Measurements from ENCODE around the gene UNG. TPM values are rescaled to one million over a fixed set of nuclear protein-coding genes. Genes with fewer than 3 reads are reported as not detected.

The UNG gene
- total and polyA plus RNA-seq, 2 of the 4 experiments (the other 2 are of a cell fraction), result 13.3 to 16.0 TPM

DNA sequence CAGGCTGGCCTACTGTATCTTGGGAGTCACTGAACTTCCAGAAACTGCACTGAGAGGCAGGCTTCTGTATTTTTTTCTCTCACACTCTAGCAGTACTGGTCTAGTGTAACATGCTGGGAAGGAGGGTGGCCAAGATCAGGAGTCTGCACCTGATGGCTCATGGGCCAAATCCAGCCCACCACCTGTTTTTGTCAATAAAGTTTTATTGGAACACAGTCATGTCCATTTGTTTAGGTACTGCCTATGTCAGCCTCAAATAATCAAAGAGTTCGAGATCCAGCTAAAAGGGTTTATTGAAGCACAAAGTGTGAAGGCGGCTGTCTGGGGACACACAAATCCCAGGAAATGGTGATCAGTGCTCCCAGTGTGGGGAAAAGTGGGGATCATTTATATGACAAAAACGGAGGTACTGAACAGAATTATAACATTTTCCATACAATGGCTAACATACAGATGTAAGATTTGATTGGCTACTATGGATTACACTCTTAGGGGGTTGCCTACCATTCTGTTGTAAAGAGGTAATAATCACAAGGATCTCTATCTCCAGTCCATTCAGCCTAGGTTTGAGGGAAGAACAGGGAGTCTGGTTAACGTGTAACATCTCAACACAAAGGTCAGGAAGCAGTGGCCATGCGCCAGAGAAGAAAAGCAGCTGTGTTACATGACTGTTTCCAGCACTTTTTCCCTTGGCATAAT is 32.1 kb upstream of the UNG start:
- POLR2A ChIA-PET (ENCODE audit: unreplicated experiment), result no interaction called here
- no peaks in the 10 kb centered on the region for H4K20me1 ChIP-seq (ENCODE audit: insufficient read depth, low read length)
- no peak for TF ChIP-seq BHLHE40 (IDR thresholded peaks at IDR 0.05; ENCODE audit: low read depth, low read length)
- TF ChIP-seq, protein P1, sequence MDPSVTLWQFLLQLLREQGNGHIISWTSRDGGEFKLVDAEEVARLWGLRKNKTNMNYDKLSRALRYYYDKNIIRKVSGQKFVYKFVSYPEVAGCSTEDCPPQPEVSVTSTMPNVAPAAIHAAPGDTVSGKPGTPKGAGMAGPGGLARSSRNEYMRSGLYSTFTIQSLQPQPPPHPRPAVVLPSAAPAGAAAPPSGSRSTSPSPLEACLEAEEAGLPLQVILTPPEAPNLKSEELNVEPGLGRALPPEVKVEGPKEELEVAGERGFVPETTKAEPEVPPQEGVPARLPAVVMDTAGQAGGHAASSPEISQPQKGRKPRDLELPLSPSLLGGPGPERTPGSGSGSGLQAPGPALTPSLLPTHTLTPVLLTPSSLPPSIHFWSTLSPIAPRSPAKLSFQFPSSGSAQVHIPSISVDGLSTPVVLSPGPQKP (IDR thresholded peaks at IDR 0.05; ENCODE audit: borderline replicate concordance, low read depth, low read length), result no peak
- TF ChIP-seq MXI1 (IDR thresholded peaks at IDR 0.05; ENCODE audit: borderline replicate concordance, low read depth, low read length), result no peak
- TF ChIP-seq POLR2A (IDR thresholded peaks at IDR 0.05; ENCODE audit: low read depth, low read length), result no peak
- TF ChIP-seq, protein P2, sequence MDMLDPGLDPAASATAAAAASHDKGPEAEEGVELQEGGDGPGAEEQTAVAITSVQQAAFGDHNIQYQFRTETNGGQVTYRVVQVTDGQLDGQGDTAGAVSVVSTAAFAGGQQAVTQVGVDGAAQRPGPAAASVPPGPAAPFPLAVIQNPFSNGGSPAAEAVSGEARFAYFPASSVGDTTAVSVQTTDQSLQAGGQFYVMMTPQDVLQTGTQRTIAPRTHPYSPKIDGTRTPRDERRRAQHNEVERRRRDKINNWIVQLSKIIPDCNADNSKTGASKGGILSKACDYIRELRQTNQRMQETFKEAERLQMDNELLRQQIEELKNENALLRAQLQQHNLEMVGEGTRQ (IDR thresholded peaks at IDR 0.05; ENCODE audit: low read depth, low read length), result no peak
- no peak for TF ChIP-seq CEBPB (IDR thresholded peaks at IDR 0.05; ENCODE audit: low read depth, low read length)
- TF ChIP-seq CHD1 (IDR thresholded peaks at IDR 0.05; ENCODE audit: low read depth, low read length), result no peak
- TF ChIP-seq, protein P3, sequence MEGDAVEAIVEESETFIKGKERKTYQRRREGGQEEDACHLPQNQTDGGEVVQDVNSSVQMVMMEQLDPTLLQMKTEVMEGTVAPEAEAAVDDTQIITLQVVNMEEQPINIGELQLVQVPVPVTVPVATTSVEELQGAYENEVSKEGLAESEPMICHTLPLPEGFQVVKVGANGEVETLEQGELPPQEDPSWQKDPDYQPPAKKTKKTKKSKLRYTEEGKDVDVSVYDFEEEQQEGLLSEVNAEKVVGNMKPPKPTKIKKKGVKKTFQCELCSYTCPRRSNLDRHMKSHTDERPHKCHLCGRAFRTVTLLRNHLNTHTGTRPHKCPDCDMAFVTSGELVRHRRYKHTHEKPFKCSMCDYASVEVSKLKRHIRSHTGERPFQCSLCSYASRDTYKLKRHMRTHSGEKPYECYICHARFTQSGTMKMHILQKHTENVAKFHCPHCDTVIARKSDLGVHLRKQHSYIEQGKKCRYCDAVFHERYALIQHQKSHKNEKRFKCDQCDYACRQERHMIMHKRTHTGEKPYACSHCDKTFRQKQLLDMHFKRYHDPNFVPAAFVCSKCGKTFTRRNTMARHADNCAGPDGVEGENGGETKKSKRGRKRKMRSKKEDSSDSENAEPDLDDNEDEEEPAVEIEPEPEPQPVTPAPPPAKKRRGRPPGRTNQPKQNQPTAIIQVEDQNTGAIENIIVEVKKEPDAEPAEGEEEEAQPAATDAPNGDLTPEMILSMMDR (conservative IDR thresholded peaks at IDR 0.05; ENCODE audit: low read depth, low read length), result no peak
- TF ChIP-seq RAD21 (IDR thresholded peaks at IDR 0.05; ENCODE audit: low read length), result no peak
- no peak for TF ChIP-seq MAFK (IDR thresholded peaks at IDR 0.05; ENCODE audit: low read depth, low read length)
- no peak for TF ChIP-seq NFE2L2 (IDR thresholded peaks at IDR 0.05; ENCODE audit: low read depth, low read length)
- no peak for TF ChIP-seq FOS (IDR thresholded peaks at IDR 0.05; ENCODE audit: low read depth, low read length)
- TF ChIP-seq RFX5 (IDR thresholded peaks at IDR 0.05; ENCODE audit: low read depth, low read length), result no peak
- TF ChIP-seq MAZ (IDR thresholded peaks at IDR 0.05; ENCODE audit: borderline replicate concordance, low read depth, low read length), result no peak
- no peak for TF ChIP-seq RCOR1 (IDR thresholded peaks at IDR 0.05; ENCODE audit: insufficient replicate concordance, low read length)
- no peak for TF ChIP-seq SMC3 (IDR thresholded peaks at IDR 0.05; ENCODE audit: low read depth, low read length)
- H4K8ac ChIP-seq (ENCODE audit: low read depth in 2 of 2, low read length in 2 of 2), result no peak overlapping the region
- H3K23ac ChIP-seq (ENCODE audit: low read depth, low read length), result no peak overlapping the region
- peaks cover 22% of the 10 kb centered on the region for H3K36me3 ChIP-seq (ENCODE audit: control insufficient read depth, insufficient read depth, low read length)
- intact Hi-C loops (cut with micrococcal nuclease) (no loop called here), dilution Hi-C loops (cut with HindIII; ENCODE audit: low sequenced_read_pairs, unreplicated experiment) (no loop called here), in situ Hi-C loops (cut with MboI; ENCODE audit: low sequenced_read_pairs) (no loop called here)
- no peak for ATAC-seq (ENCODE audit: low read depth)
- BruUV-seq (replicated peaks), result no TSS peak
- no peak overlapping the region for H2BK5ac ChIP-seq (ENCODE audit: low read depth, low read length, poor library complexity, severe bottlenecking)
- no peaks in the 10 kb centered on the region for H3K9me1 ChIP-seq (ENCODE audit: insufficient read depth, low read length)
- no peak overlapping the region for H3K27ac ChIP-seq (ENCODE audit: insufficient read depth, low read length)
- H3K9ac ChIP-seq (ENCODE audit: low read depth, low read length), result no peak overlapping the region
- CTCF ChIA-PET, result no interaction called here
- 40% methylated on average over 1 of the region's 5 CpGs; no CpG with 5 or more reads in 1 of the 2 experiments for WGBS, 2 experiments (ENCODE audit: extremely low coverage in 2 of 2, insufficient read length in 1 of 2)
- no peak overlapping the region for H4K91ac ChIP-seq (ENCODE audit: insufficient read depth, low read depth, low read length)
- no peaks in the 10 kb centered on the region for H3K4me1 ChIP-seq (ENCODE audit: control insufficient read depth, insufficient read depth, low read length)
- no peak overlapping the region for H3K14ac ChIP-seq (replicated peaks; ENCODE audit: low read depth, low read length)
- H2AFZ ChIP-seq (replicated peaks; ENCODE audit: low read length, poor library complexity), result no peak overlapping the region
- H3K4me3 ChIP-seq (ENCODE audit: insufficient read depth, low read depth, low read length), result no peak overlapping the region
- no peak overlapping the region for H2BK20ac ChIP-seq (ENCODE audit: low read depth, low read length)
- H2AK5ac ChIP-seq (ENCODE audit: low read depth, low read length), result no peak overlapping the region
- H4K5ac ChIP-seq (ENCODE audit: low read depth, low read length), result no peak overlapping the region
- H3K18ac ChIP-seq (ENCODE audit: low read depth, low read length), result no peak overlapping the region
- H3K27me3 ChIP-seq (ENCODE audit: control insufficient read depth, insufficient read depth, low read length), result no peaks in the 10 kb centered on the region
- H3K9me3 ChIP-seq (ENCODE audit: control insufficient read depth, insufficient read depth, low read length), result no peaks in the 10 kb centered on the region
- no peak for DNase-seq
- H2AK9ac ChIP-seq (replicated peaks; ENCODE audit: low read depth, low read length, poor library complexity), result no peak overlapping the region
- H3K4me2 ChIP-seq (ENCODE audit: low read depth, low read length), result no peak overlapping the region
- no peak overlapping the region for H3K4ac ChIP-seq (ENCODE audit: low read depth, low read length)
- no peaks in the 10 kb centered on the region for H3K79me1 ChIP-seq (ENCODE audit: low read depth in 1 of 2, low read length in 2 of 2)
- no peak overlapping the region for H3K56ac ChIP-seq (ENCODE audit: extremely low read depth, insufficient read depth, low read length)
- H2BK120ac ChIP-seq (ENCODE audit: low read depth, low read length), result no peak overlapping the region
- no peak overlapping the region for H2BK15ac ChIP-seq (ENCODE audit: low read depth, low read length)
